ENCODE results near the gene ZNF462.
"Not testable (repeated sequence)": the region's sequence is repeated elsewhere in the genome, so short reads cannot be mapped to it uniquely, and the experiment has no call there.

ZNF462 gene

GRCh38 chr9:106890608-106891007 lies 27.6 kb downstream of the ZNF462 start:
- no peak for DNase-seq

- DNase-seq = no peak
These were observed 28.3 kb downstream of the ZNF462 start for GRCh38 chr9:106891286-106891685.

GRCh38 chr9:106892632-106893031 lies 29.7 kb downstream of the ZNF462 start:
- DNase-seq = no peak

- DNase-seq = no peak
These were observed 30.1 kb downstream of the ZNF462 start for GRCh38 chr9:106893088-106893487.

- no peak for DNase-seq
These were observed 33.7 kb downstream of the ZNF462 start for GRCh38 chr9:106896695-106897094.

- DNase-seq = no peak
These were observed 34.3 kb downstream of the ZNF462 start for GRCh38 chr9:106897236-106897635.

- DNase-seq = no peak
These were observed 34.8 kb downstream of the ZNF462 start for GRCh38 chr9:106897751-106898150.

- DNase-seq = not testable (repeated sequence)
These were observed 37.6 kb downstream of the ZNF462 start for GRCh38 chr9:106900523-106900922.

- DNase-seq = no peak
These were observed 43.2 kb downstream of the ZNF462 start for GRCh38 chr9:106906129-106906528.

- DNase-seq = no peak
These were observed 49.0 kb downstream of the ZNF462 start for GRCh38 chr9:106911951-106912350.

GRCh38 chr9:106913276-106913675 lies 50.3 kb downstream of the ZNF462 start:
- DNase-seq = no peak

GRCh38 chr9:106915851-106916250 lies 52.9 kb downstream of the ZNF462 start:
- no peak for DNase-seq

GRCh38 chr9:106916466-106917235 lies 53.7 kb downstream of the ZNF462 start:
- DNase-seq = no peak

GRCh38 chr9:106918825-106919509 lies 56.0 kb downstream of the ZNF462 start:
- no peak for DNase-seq

GRCh38 chr9:106920091-106920490 lies 57.1 kb downstream of the ZNF462 start:
- DNase-seq = no peak

- DNase-seq = no peak
These were observed 57.8 kb downstream of the ZNF462 start for GRCh38 chr9:106920701-106921283.

GRCh38 chr9:106921341-106921899 lies 58.5 kb downstream of the ZNF462 start:
- DNase-seq = peak; percentile 25

GRCh38 chr9:106922026-106922425 lies 59.1 kb downstream of the ZNF462 start:
- no peak for DNase-seq

- DNase-seq = no peak
These were observed 62.4 kb downstream of the ZNF462 start for GRCh38 chr9:106925392-106925791.

GRCh38 chr9:106927916-106928315 lies 65.0 kb downstream of the ZNF462 start:
- no peak for DNase-seq

GRCh38 chr9:106928350-106928749 lies 65.4 kb downstream of the ZNF462 start:
- no peak for DNase-seq

GRCh38 chr9:106929471-106930177 lies 66.7 kb downstream of the ZNF462 start:
- no peak for DNase-seq

- no peak for DNase-seq
These were observed 67.5 kb downstream of the ZNF462 start for GRCh38 chr9:106930477-106930876.
